H54 (cell line): Measurements from ENCODE around the gene IRS1.
A peak's percentile ranks its signal among the peaks of the same experiment; 100 is the strongest.

ENCODE experiments used
- DNase-seq: peaks from one replicate; pipeline ENCODE4 v3.0.0; 2011; ENCODE audit warnings: low spot score, mixed read lengths; ENCODE audit not compliant: insufficient read length
- FAIRE-seq: peaks from 3 replicates; lab custom pipeline; 2011; peaks lifted over from hg19 to GRCh38; lab: Jason Lieb, UNC
- POLR2A ChIP-seq: IDR thresholded peaks from 2 replicates; pipeline ENCODE4 v1.6.1; 2011; ENCODE audit warnings: low read depth, mild to moderate bottlenecking, low read length

The IRS1 gene

GRCh38 chr2:226725126-226725860, 74.3 kb downstream of the IRS1 start:
- DNase-seq (no peak), FAIRE-seq (no peak)
- no peak for TF ChIP-seq POLR2A

GRCh38 chr2:226721541-226721940, 78.1 kb downstream of the IRS1 start:
- FAIRE-seq (no peak), DNase-seq (no peak)
- no peak for TF ChIP-seq POLR2A

GRCh38 chr2:226720948-226721347, 78.7 kb downstream of the IRS1 start:
- DNase-seq = no peak
- no peak for TF ChIP-seq POLR2A
- FAIRE-seq = no peak

GRCh38 chr2:226717719-226718118, 81.9 kb downstream of the IRS1 start:
- FAIRE-seq (no peak), DNase-seq (no peak)
- no peak for TF ChIP-seq POLR2A

- no peak for FAIRE-seq
- no peak for TF ChIP-seq POLR2A
- no peak for DNase-seq
Measured at GRCh38 chr2:226716126-226716525, 83.5 kb downstream of the IRS1 start.

- DNase-seq (no peak), FAIRE-seq (no peak)
- no peak for TF ChIP-seq POLR2A
Measured at GRCh38 chr2:226715347-226715990, 84.2 kb downstream of the IRS1 start.

GRCh38 chr2:226712941-226713340, 86.7 kb downstream of the IRS1 start:
- FAIRE-seq (no peak), DNase-seq (no peak)
- TF ChIP-seq POLR2A = no peak

GRCh38 chr2:226711606-226712296, 87.9 kb downstream of the IRS1 start:
- DNase-seq = no peak
- peak; percentile 20 for FAIRE-seq
- TF ChIP-seq POLR2A = no peak

GRCh38 chr2:226707499-226707898, 92.1 kb downstream of the IRS1 start:
- TF ChIP-seq POLR2A = no peak
- DNase-seq = no peak
- FAIRE-seq = no peak

GRCh38 chr2:226705965-226706364, 93.7 kb downstream of the IRS1 start:
- no peak for FAIRE-seq
- DNase-seq = no peak
- TF ChIP-seq POLR2A = no peak

GRCh38 chr2:226705133-226705886, 94.3 kb downstream of the IRS1 start:
- DNase-seq (no peak), FAIRE-seq (no peak)
- no peak for TF ChIP-seq POLR2A

- TF ChIP-seq POLR2A = no peak
- FAIRE-seq (no peak), DNase-seq (no peak)
Measured at GRCh38 chr2:226703514-226703913, 96.1 kb downstream of the IRS1 start.

GRCh38 chr2:226702376-226702775, 97.2 kb downstream of the IRS1 start:
- TF ChIP-seq POLR2A = no peak
- no peak for DNase-seq
- no peak for FAIRE-seq

GRCh38 chr2:226701052-226701451, 98.6 kb downstream of the IRS1 start:
- DNase-seq (no peak), FAIRE-seq (no peak)
- TF ChIP-seq POLR2A = no peak

- DNase-seq = peak; percentile 9
- FAIRE-seq = peak; percentile 58
- TF ChIP-seq POLR2A = no peak
Measured at GRCh38 chr2:226699321-226699720, 100.3 kb downstream of the IRS1 start.
